GM12891 (cell line): ENCODE measurements around the gene ZNF536.

Source experiments
- PAX5 ChIP-seq: IDR thresholded peaks from 2 replicates; pipeline ENCODE4 v1.6.1; 2011; ENCODE audit warnings: low read length, moderate library complexity, mild to moderate bottlenecking; ENCODE audit not compliant: insufficient read depth, severe bottlenecking
- POLR2A ChIP-seq: IDR thresholded peaks from 2 replicates; pipeline ENCODE4 v1.6.1; 2011; ENCODE audit warnings: low read depth, low read length, control low read depth
- POLR2AphosphoS5 ChIP-seq: IDR thresholded peaks from 2 replicates; pipeline ENCODE4 v1.6.1; 2011; ENCODE audit warnings: low read depth, low read length, control low read depth
- POU2F2 ChIP-seq: IDR thresholded peaks from 2 replicates; pipeline ENCODE4 v1.6.1; 2011; ENCODE audit warnings: low read depth, mild to moderate bottlenecking, control low read depth, low read length, moderate library complexity
- SPI1 ChIP-seq: IDR thresholded peaks from 2 replicates; pipeline ENCODE4 v1.6.1; 2011; ENCODE audit warnings: low read depth, low read length, control low read depth
- TAF1 ChIP-seq: IDR thresholded peaks from 2 replicates; pipeline ENCODE4 v1.6.1; 2011; ENCODE audit warnings: low read depth, low read length, control low read depth

GRCh38 chr19:30345686-30346085 lies 26.5 kb upstream of the ZNF536 start:
- TF ChIP-seq PAX5 (no peak), POLR2A (no peak), POLR2AphosphoS5 (no peak), TAF1 (no peak), POU2F2 (no peak), SPI1 (no peak)
